OCI-LY3 (cell line): ENCODE results near the gene DNAH14.
"Not testable (repeated sequence)": the region's sequence is repeated elsewhere in the genome, so short reads cannot be mapped to it uniquely, and the experiment has no call there.

Experiments used
- H2AFZ ChIP-seq: fragments of 200-600, 300-600 bp; shearing (Covaris generic); 2 replicates; pipeline ENCODE4 v1.6.0; 2014; ENCODE audit warnings: antibody characterized with exemption, low read depth, low read length
- H3K27ac ChIP-seq: fragments of 200-600, 300-600 bp; sonication (generic); 2 replicates; pipeline ENCODE4 v1.5.1; 2014; ENCODE audit warnings: mild to moderate bottlenecking, low read length, moderate library complexity, mixed read lengths
- H3K27me3 ChIP-seq: fragments of 200-600, 300-600 bp; sonication (generic); 2 replicates; pipeline ENCODE4 v1.6.1; 2014; ENCODE audit warnings: low read depth, low read length, mixed read lengths
- H3K36me3 ChIP-seq: fragments of 200-600, 300-600 bp; sonication (generic); replicated peaks from 2 replicates; pipeline ENCODE3; 2014; ENCODE audit warnings: low read depth, low read length, mixed read lengths
- H3K4me1 ChIP-seq: fragments of 300-600, 200-600 bp; sonication (generic); 2 replicates; pipeline ENCODE4 v1.6.1; 2014; ENCODE audit warnings: low read length, mixed read lengths
- H3K4me2 ChIP-seq: fragments of 200-600, 300-600 bp; sonication (generic); 2 replicates; pipeline ENCODE4 v1.6.1; 2014; ENCODE audit warnings: low read length, mixed read lengths
- H3K4me3 ChIP-seq: fragments of 300-600, 200-600 bp; sonication (generic); 2 replicates; pipeline ENCODE4 v1.5.1; 2014; ENCODE audit warnings: antibody characterized with exemption, mild to moderate bottlenecking, low read length, moderate library complexity
- H3K79me2 ChIP-seq: fragments of 300-600, 200-600 bp; shearing (Covaris generic); 2 replicates; pipeline ENCODE4 v1.6.1; 2014; ENCODE audit warnings: mild to moderate bottlenecking, low read length, mixed read lengths
- H3K9ac ChIP-seq: fragments of 300-600, 200-600 bp; shearing (Covaris generic); 2 replicates; pipeline ENCODE4 v1.6.0; 2014; ENCODE audit warnings: mild to moderate bottlenecking, low read length, moderate library complexity
- H3K9me3 ChIP-seq: fragments of 200-600, 300-600 bp; shearing (Covaris generic); 2 replicates; pipeline ENCODE4 v1.6.1; 2014; ENCODE audit warnings: low read length, mixed read lengths; ENCODE audit not compliant: insufficient read depth
- H4K20me1 ChIP-seq: fragments of 200-600, 300-600 bp; sonication (generic); 2 replicates; pipeline ENCODE4 v1.6.1; 2016; ENCODE audit warnings: low read length, mixed read lengths; ENCODE audit not compliant: insufficient read depth
- CTCF ChIP-seq: fragments of 200-600, 300-600 bp; sonication (generic); IDR thresholded peaks from 2 replicates; pipeline ENCODE4 v1.5.1; 2014; ENCODE audit warnings: antibody characterized with exemption, low read length, low read depth
- EZH2phosphoT487 ChIP-seq: fragments of 200-600 bp; shearing (Covaris generic); IDR thresholded peaks from 2 replicates; pipeline ENCODE4 v1.6.1; 2018; ENCODE audit warnings: antibody characterized with exemption, mixed run types, low read depth

DNAH14 gene

GRCh38 chr1:225131869-225132268 lies 202.4 kb downstream of the DNAH14 start:
- Histone ChIP-seq H3K4me2 (no peak overlapping the region), H3K79me2 (no peaks in the 10 kb centered on the region), H2AFZ (no peak overlapping the region), H4K20me1 (no peaks in the 10 kb centered on the region), H3K9me3 (no peaks in the 10 kb centered on the region), H3K4me1 (no peaks in the 10 kb centered on the region), H3K27ac (no peak overlapping the region), H3K27me3 (no peaks in the 10 kb centered on the region), H3K4me3 (no peak overlapping the region), H3K36me3 (no peaks in the 10 kb centered on the region), H3K9ac (no peak overlapping the region)
- no peak for TF ChIP-seq CTCF
- no peak for TF ChIP-seq EZH2phosphoT487

GRCh38 chr1:225137976-225138375 lies 208.5 kb downstream of the DNAH14 start:
- Histone ChIP-seq H3K9ac (no peak overlapping the region), H3K79me2 (no peaks in the 10 kb centered on the region), H3K4me3 (no peak overlapping the region), H3K4me2 (no peak overlapping the region), H3K9me3 (no peaks in the 10 kb centered on the region), H3K36me3 (no peaks in the 10 kb centered on the region), H4K20me1 (no peaks in the 10 kb centered on the region), H3K4me1 (peaks cover 4% of the 10 kb centered on the region; the same call in 1 of the 2 replicates), H3K27me3 (no peaks in the 10 kb centered on the region), H3K27ac (no peak overlapping the region), H2AFZ (no peak overlapping the region)
- TF ChIP-seq EZH2phosphoT487: no peak

- no peak overlapping the region for H2AFZ ChIP-seq
- no peaks in the 10 kb centered on the region for H4K20me1 ChIP-seq
- no peaks in the 10 kb centered on the region for H3K79me2 ChIP-seq
- no peaks in the 10 kb centered on the region for H3K9me3 ChIP-seq
- H3K4me1 ChIP-seq: peaks cover 4% of the 10 kb centered on the region; the same call in 1 of the 2 replicates
- no peaks in the 10 kb centered on the region for H3K36me3 ChIP-seq
- no peak overlapping the region for H3K9ac ChIP-seq
- H3K27me3 ChIP-seq: no peaks in the 10 kb centered on the region
- no peak overlapping the region for H3K4me2 ChIP-seq
- TF ChIP-seq EZH2phosphoT487 (no peak), CTCF (no peak)
- H3K27ac ChIP-seq: no peak overlapping the region
- no peak overlapping the region for H3K4me3 ChIP-seq
Measured at GRCh38 chr1:225143001-225143400, 213.5 kb downstream of the DNAH14 start.

GRCh38 chr1:225146478-225146877 lies 217.0 kb downstream of the DNAH14 start:
- Histone ChIP-seq H3K4me3 (no peak overlapping the region), H3K27ac (no peak overlapping the region), H3K9ac (no peak overlapping the region), H4K20me1 (no peaks in the 10 kb centered on the region), H3K36me3 (no peaks in the 10 kb centered on the region), H3K4me1 (peaks cover 4% of the 10 kb centered on the region; the same call in 1 of the 2 replicates), H2AFZ (no peak overlapping the region), H3K9me3 (no peaks in the 10 kb centered on the region), H3K79me2 (no peaks in the 10 kb centered on the region), H3K4me2 (no peak overlapping the region), H3K27me3 (no peaks in the 10 kb centered on the region)
- TF ChIP-seq CTCF (no peak), EZH2phosphoT487 (no peak)

GRCh38 chr1:225147791-225148190 lies 218.3 kb downstream of the DNAH14 start:
- not testable (repeated sequence) for H3K79me2 ChIP-seq, H3K27ac ChIP-seq, H2AFZ ChIP-seq, H3K4me3 ChIP-seq, H3K27me3 ChIP-seq, H3K9me3 ChIP-seq, H4K20me1 ChIP-seq, H3K4me2 ChIP-seq, H3K4me1 ChIP-seq, H3K36me3 ChIP-seq, H3K9ac ChIP-seq
